DMS153 (cell line): ENCODE data around the gene RNASEH2A.
"Not testable (repeated sequence)": the region's sequence is repeated elsewhere in the genome, so short reads cannot be mapped to it uniquely, and the experiment has no call there.

Experiments
- DNase-seq: peaks from one replicate; lab custom pipeline; 2025; lab: John Stamatoyannopoulos, UW

RNASEH2A gene

DNA sequence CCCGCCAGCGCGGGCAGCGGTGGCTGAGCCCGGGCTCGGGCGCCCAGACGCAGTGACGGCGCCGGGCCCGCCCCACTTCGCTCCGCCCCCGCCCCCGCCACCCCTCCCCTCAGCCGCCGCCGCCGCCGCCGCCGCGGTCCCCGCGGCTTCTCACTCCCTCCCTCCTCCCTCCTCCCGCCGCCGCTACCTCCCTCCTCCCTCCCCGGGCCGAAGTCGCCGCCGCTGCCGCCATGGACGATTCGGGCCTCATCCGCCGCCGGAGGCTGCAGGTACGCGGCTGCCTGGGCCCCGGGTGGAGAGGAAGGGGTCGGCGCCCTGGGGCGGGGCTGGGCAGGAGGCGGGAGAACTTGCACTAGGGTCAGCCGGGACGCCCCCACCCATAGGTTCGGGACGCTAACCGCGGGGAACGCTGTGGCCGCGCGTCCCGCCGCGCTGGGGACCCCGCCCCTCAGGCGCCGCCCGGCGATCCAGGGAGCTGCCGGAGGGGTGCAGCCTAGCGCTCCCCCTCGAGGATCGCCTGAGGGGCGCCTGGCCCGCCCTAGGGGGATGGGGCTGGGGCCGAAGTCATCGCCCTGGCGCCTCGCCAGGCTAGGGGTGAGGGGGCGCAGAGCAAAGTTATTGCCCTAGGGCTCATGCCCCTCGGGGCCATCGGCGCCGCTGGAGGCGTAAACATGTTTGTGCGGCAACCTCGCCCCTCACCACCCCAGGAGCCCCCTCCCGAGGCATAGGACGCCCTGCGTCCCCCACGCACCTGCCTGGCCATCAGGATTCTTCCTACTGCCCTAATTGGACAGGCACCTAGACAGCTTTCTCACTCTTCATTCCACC, 27.6 kb downstream of the RNASEH2A start:
- DNase-seq: no peak

DNA sequence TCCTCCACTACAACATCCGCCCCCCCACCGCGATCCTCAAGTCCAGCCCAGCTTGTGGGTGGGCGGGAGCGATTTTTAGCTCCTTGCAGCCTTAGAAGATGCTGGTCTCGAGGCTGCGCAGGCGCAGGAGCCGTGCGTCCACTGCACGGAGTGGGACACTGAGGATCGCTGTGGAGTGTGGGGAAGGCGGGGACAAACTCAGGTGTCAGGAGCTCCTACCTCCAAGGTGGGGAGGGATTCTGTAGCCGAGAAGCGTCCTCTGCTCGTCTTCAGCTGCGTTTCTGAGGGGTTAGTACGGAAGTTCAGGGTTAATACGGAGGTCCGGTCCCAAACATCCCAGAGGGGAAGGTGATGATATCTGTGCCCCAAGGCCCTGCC, 28.2 kb downstream of the RNASEH2A start, which contains the start of gene RTBDN:
Gene RTBDN (minus strand): TSS at position 14 of the 378 bp plus-strand sequence. CDS start 4,600 bp downstream, outside the sequence.
- no peak for DNase-seq

DNA sequence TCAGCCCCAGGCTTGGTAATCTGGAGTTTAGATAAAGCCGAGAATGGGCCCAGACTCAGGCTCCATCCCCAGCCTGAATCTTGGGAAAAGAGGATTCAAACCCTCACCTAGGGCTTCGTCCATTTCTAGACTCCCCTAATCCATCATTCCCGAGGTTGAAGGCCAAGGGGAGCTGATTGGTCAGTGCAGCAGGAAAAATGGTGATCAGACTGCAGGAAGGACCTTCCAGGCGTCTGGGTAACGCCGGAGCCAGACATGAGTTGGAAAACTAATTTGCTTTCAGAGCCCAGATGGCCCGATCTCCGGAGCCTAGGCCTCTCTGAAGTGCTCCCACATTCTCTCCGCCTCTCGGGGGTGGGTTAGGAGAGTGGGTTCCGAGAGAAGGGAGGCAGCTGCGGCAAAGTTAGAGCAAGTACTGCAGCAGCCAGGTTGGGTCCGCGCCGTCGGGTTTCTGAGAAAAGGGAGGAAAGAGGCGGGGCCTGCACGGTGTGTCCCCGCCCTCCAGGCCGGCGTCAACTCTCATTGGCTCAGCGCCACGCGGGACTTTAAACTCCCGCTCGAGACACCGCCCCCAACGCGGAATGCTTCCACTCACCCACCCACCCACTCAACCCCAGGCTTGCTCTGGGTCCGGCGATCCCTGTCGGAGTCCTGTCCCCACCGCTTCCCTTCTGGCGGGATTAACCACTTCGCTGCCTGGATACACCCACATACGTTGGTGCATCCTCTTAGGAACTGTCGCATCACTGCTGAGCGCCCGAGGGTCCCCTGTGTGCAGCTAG, 28.8 kb downstream of the RNASEH2A start:
- DNase-seq: no peak

DNA sequence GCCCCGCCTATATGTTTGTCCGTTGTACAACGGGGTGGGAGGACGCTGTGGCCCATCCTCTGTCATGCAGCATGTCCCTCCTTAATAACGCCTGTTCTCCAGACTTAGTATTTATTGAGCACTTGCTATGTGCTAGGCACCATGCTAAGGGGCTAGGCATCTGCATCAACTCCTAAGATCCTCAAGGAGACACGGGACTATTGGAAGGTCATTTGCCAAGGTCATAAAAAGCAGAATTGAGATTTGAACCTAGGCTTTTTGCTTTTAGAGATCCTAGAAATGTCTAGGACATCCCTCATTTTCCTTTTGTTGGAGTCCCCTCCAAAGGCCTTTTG, 30.1 kb downstream of the RNASEH2A start:
- no peak for DNase-seq

DNA sequence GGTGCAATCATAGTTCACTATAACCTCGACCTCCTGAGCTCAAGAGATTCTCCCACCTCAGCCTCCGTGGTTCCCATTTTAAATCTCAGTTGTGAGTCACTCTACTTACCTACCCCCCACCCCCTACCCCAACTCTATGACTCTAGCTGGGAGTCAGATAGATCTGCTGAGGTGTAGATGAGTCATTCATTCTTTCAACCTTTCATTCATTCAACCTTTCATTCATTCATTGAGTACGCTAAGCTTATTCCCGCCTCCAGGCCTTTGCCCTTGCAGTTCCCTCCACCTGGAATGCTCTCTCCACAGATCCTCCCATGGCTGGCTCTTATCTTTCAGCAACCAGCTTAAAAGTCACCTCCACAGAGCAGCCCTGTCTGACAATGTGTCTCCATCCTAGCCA, 30.8 kb downstream of the RNASEH2A start:
- no peak for DNase-seq

DNA sequence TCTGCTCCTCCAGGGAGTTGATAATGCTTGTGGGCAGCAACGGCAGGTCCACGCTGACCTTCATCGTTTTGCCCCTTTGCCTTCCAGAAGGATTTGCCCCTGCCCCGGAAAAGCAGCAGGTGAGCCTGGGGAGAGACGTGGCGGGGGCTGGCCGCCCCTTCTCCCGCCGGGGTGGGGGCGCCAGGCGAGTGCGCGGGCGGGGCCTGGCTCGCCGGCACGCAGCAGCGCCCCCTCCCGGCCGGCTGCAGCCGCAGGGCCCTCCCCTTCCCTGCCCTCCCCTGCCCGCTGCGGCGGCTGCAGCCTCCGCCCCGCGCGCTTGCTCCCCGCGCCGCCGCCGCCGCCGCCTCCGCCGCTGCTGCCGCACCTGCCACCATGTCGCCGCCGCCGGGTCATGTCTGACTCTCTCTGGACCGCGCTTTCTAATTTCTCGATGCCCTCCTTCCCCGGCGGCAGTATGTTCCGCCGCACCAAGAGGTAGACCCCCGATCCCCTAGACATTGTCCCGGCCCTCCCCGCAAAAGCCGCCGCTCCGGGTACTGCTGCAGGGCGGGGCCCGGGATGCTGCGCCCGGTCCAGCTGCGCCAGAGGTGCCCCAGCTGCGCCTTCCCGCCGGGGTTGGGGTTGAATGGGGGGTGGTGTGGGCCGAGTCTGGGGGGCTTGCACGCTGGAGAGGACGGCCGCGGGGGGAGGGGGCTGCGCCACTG, 31.9 kb downstream of the RNASEH2A start, which contains the start of gene MAST1:
Gene MAST1 (plus strand): TSS at position 334 of the 704 bp plus-strand sequence. CDS start 58 bp downstream, at position 392.
- no peak for DNase-seq

DNA sequence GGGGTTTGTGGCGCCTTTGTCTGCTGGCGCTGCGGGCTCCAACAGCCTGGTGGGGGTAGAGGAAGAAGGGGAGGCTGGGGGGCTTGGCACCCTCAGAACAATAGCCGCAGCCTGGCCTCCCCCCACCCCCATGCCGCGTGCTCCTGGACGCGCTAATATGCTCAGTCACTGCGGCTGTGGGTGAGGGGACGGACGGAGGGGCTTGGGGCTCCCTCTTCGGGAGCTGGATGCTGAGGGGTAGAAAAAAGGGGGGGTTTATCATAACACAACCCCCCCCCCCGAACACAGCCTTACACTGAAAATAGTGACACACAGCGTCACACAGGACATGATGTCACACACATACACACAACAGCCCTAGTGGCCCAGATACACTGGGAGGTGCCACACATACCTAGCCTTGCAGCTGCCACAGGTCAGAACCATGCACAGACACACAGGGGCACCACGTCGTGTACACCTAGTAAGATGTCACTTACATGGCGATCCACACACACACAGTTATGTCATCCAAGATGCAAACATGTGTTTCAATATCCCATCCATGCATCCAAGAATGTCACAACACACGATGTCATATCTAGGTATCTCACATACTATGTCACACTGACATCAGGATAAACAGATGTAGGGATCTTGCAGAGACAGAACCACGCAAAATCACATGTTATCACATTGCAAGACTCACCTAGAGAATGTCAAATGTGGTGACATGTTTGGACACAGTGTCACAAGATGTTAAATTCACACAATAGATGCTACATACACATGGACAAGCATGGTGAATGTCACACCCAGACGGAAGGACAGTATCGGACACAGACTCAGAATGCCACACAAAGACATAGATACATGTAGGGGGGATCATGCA, 32.7 kb downstream of the RNASEH2A start:
- no peak for DNase-seq

DNA sequence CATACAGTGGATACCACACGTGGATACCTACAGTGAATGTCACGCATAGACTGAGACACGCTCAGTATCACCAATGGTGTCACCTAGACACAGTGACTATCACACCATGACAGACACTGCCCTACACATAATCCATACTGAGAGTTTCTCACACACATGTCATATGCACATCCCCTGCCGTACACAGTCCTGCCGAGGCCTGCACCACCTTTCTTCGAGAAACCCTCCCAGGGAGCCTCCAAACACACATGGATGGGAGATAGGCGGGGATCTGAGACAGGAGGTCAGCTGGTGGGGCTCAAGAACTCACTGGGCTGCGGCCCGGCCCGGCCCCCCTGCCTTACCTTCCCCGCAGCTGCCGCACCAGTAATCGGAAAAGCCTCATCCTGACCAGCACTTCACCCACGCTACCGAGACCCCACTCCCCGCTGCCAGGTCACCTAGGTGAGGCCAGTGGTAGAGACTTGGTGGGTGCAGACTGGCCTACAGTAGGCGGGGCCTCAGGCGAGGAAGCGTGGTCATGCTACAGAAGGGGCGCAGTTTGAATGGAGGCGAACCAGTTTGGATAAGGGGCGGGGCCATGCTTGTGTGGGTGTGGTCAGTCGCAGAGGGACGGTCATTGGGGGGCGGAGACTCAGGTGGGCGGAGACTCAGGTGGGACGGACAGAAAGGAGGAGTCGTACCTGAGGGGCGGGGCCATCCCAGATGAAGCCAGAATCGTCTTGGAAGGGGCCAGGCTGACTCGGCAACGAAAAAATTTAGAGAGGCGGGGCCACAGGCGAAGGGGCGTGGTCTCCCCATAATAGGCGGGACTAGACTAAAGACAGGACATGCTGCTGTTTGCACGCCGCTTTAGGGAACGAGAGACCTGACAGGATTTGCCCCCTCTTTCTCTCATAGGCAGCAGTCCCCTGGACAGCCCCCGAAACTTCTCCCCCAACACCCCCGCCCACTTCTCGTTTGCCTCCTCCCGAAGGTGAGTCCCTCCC, 34.0 kb downstream of the RNASEH2A start:
- DNase-seq: peak; percentile 93

DNA sequence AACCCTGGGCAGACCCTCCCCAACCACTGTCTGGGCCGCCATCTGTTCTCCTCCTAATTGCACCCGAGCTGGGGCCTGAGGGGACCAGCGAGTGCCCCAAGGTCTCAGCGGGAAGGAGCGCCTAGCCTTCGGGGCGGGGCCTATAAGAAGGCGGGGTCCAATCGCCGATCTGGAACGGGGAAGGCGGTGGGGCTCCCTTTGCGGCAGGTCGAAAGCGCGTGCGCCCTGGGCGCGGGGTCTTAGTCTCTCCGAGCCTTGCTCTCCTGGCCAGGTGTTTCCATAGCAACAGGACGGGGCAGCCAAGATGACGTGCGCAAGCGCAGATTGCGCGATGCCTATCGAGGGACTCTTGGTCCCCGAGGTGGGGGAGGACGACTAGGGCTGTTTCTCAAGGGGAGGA, 34.7 kb downstream of the RNASEH2A start:
- peak; percentile 77 for DNase-seq

DNA sequence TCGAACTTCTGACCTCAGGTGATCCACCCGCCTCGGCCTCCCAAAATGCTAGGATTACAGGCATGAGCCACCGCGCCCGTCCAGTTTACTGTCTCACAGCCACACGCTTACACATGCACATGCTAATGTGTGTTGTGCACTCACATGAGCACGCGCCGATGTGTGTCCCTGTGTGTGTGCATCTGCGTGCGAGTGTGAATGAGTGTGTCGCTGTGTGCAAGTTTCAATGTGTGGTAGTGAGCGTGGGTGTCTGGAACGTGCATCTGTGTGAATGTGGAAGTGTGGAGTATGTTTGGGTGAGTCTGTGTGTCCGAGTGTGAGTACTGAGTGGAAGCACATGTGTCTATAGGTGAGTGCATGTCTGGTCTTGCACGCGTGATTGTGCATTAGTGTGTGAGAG, 36.1 kb downstream of the RNASEH2A start:
- DNase-seq: no peak

DNA sequence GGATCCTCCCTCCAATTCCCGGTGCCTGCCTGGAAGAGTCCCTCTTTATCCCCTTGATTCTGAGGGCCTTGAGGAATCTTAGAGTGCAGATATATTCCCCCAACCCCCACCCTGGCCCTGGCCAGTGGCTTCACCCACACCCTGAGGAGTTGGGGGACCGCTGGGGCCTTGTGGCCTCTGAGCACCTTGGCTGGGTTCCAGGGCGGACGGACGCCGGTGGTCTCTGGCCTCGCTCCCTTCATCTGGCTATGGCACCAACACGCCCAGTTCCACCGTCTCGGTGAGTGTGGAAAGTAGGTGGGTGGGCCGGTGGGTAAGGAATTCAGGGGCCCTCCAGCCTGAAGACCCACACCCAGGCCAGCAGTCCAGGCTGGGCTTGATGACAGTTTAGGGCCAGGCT, 36.9 kb downstream of the RNASEH2A start:
- no peak for DNase-seq

DNA sequence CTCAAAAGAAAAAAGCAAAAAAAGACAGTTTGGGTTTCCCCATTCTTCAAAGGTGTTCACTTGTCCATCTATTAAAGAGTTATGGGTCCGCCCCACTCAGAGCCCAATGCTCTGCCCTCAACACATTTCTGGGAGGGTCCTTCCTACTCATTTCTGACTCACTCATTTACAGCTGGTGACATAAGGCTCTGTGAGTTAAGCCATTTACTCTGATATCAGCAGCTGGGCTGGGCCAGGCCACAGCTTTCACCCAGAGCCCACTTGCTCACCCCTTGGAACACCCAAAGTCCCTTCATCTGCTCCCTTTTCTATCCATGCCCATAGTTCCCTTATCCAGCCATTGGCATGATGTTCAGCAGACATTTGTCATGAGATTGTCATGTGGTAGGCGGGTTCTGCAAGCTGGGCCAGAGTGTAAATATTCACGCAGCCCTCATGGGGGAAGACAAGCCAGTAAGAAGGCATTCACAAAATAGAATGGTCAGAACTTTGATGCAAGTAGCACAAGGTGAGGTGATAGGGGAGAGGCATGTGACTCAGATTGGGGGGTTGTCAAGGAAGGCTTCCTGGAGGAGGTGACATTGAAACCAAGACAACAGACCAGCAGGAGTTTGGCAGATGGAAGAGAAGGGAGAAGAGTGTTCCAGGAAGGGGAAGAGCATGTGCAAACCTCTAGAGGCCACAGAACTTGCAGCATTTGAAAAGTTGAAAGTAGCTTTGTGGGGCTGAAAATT, 37.8 kb downstream of the RNASEH2A start:
- no peak for DNase-seq

DNA sequence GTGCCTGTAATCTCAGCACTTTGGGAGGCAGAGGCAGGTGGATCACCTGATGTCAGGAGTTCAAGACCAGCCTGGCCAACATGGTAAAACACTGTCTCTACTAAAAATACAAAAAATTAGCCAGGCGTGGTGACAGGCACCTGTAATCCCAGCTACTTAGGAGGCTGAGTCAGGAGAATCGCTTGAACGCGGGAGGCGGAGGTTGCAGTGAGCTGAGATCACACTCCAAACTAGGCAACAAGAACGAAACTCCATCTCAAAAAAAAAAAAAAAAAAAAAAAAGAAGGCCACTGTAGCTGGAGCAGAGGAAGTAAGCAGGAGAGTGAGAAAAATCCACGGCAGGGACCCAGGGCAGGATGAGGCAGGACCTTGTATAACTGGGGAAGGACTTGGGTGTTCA, 40.2 kb downstream of the RNASEH2A start:
- not testable (repeated sequence) for DNase-seq

DNA sequence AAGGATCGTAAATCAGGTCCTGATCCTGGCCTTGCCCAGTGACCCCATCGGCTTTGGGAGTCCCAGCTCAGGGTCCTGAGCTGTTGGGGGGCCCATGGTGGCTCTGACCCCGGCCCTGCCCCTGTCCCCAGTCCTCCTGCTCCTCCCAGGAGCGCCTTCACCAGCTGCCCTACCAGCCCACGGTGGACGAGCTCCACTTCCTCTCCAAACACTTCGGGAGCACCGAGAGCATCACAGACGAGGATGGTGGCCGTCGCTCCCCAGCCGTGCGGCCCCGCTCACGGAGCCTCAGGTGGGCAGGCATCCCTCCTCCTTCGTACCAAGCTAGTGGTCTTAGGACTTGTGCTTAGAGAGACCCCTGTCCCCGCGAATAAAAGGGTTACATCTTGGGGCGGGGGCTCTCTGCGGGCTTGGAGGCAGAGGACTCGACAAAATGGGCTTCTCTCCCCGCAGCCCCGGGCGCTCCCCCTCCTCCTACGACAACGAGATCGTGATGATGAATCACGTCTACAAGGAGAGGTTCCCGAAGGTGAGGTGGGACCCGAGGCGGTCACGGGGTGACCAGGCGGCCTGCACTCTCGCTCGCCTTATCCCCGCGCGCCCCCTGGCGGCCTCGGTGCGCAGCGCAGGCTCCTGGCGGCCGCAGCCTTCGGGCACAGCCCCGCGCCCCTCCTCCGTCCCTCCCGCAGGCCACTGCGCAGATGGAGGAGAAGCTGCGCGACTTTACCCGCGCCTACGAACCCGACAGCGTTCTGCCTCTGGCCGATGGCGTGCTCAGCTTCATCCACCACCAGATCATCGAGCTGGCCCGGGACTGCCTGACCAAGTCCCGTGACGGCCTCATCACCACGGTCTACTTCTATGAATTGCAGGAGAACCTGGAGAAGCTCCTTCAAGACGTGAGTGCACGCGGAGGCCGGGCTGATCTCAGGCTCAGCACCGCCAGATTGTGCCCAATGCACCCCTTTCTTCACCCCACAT, 41.1 kb downstream of the RNASEH2A start:
- peak; percentile 65 for DNase-seq

DNA sequence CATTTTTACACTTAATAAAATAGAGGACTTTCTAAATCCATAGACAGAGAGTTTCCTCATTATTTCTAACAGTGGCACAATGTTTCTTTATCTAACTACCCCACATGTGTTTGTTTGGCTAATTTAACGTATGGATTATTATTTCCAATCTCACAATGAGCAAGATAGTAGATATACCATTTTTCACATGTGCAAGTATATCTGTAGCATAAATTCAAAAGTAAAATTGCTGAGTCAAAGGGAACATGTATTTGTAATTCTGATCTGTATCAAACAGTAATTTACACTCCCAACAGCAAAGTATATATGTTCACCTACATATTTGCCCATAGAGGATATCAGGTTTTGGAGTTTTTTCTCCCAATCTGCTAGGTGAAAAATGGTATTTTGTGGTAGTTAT, 50.3 kb downstream of the RNASEH2A start:
- DNase-seq: no peak

DNA sequence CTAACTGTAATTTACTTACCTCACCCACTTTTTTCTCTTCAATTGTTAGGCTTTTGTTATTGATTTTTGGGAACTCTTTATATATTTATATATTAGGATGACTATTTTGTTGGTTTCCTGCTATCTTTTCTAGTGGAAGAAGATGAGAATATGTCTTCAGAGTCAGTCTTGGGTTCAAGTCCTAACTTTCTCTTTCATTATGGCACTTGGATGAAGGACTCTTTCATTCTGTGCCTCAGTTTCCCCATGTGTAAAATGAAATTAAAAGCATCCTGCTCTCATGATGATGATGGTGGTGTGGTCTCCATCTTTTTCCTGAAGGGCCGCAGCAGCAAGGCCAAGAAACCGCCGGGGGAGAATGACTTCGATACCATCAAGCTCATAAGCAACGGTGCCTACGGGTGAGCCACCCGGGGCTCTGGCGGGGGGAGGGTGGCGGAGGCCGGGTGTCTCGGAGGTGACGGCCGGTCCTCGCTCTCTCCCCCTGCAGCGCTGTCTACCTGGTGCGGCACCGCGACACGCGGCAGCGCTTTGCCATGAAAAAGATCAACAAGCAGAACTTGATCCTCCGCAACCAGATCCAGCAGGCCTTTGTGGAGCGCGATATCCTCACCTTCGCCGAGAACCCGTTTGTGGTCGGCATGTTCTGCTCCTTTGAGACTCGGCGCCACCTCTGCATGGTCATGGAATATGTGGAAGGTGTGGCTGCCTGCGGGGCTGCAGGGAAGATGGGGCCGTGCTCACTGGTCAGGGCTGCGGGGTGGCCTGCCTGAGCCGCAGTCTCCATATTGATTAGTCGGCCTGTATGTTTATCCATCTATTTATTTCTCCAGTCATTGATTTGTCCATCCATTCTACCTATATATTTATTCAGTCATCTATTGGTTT, 51.9 kb downstream of the RNASEH2A start:
- no peak for DNase-seq

DNA sequence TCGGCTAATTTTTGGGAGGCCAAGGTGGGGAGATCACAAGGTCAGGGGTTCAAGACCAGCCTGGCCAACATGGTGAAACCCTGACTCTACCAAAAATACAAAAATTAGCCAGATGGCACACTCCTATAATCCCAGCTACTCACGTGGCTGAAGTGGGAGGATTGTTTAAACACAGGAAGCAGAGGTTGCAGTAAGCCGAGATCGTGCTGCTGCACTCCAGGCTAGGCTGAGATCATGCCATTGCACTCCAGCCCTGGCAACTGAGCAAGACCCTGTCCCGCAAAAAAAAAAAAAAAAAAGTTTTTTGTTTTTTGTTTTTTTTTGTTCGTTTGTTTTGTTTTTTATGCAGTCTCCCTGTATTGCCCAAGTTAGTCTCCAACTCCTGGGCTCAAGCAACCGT, 53.2 kb downstream of the RNASEH2A start:
- DNase-seq: no peak
